Esophagus muscularis mucosa (tissue), 4 donors: ENCODE data around the gene RCVRN.

Experiments used
- EP300 ChIP-seq: sonication (generic); formaldehyde crosslinking; IDR thresholded peaks from one replicate; pipeline ENCODE4 v1.6.1; 2017; ENCODE audit warnings: antibody characterized with exemption
- POLR2A ChIP-seq: fragments of 450-650 bp; IDR thresholded peaks from one replicate; pipeline ENCODE4 v1.6.1; 2017; ENCODE audit warnings: antibody characterized with exemption, moderate library complexity, mild to moderate bottlenecking, low read depth
- POLR2AphosphoS5 ChIP-seq, 2 donors: sonication (generic); formaldehyde crosslinking; IDR thresholded peaks; one replicate each; pipeline ENCODE4 v1.6.1; 2017; ENCODE audit warnings: antibody characterized with exemption in 2 of 2
- TF ChIP-seq, protein P1 (sequence below), 3 experiments: fragments of 200-600 bp in 2 of 3; fragments of 450-650 bp in 1 of 3; sonication (generic) in 2 of 3; IDR thresholded peaks; one replicate each; pipeline ENCODE4 v1.5.1; 2017 to 2019; ENCODE audit warnings: antibody characterized with exemption in 3 of 3, mild to moderate bottlenecking in 2 of 3, moderate library complexity in 1 of 3

DNA sequence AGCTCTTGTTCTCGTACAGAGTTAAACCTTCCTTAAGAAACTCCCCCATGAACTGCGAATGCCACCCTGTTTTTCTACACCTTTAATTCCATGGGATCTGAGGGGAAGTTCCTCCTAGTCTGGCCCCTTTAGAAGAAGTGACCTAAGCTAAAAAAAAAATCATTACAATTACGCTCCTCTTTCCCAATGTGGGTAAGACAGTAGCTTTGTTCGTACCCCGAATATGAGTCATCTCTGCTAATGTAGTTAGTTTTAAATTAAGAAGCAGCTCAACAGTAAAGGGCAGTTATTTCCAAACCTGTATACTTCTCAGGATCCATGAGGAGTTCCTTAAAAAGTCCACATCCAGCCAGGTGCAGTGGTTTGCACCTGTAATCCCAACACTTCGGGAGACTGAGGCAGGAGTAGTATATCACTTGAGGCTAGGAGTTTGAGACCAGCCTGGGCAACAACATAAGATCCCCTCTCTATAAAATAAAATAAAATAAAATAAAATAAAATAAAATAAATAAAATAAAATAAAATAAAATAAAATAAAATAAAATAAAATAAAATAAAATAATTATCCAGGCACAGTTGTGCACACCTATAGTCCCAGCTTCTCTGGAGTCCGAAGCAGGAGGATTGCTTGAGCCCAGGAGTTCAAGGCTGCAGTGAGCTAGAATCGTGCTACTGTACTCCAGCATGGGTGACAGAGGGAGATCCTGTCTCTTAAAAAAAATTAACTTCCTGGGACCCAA lies 26.1 kb downstream of the RCVRN start:
- TF ChIP-seq EP300 (no peak), POLR2A (no peak), POLR2AphosphoS5 (IDR thresholded peaks at IDR 0.05) (no peak)
- TF ChIP-seq, protein P1, sequence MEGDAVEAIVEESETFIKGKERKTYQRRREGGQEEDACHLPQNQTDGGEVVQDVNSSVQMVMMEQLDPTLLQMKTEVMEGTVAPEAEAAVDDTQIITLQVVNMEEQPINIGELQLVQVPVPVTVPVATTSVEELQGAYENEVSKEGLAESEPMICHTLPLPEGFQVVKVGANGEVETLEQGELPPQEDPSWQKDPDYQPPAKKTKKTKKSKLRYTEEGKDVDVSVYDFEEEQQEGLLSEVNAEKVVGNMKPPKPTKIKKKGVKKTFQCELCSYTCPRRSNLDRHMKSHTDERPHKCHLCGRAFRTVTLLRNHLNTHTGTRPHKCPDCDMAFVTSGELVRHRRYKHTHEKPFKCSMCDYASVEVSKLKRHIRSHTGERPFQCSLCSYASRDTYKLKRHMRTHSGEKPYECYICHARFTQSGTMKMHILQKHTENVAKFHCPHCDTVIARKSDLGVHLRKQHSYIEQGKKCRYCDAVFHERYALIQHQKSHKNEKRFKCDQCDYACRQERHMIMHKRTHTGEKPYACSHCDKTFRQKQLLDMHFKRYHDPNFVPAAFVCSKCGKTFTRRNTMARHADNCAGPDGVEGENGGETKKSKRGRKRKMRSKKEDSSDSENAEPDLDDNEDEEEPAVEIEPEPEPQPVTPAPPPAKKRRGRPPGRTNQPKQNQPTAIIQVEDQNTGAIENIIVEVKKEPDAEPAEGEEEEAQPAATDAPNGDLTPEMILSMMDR (IDR thresholded peaks at IDR 0.05): no peak
